NCI-H2029 (cell line): ENCODE results near the gene PTGES2.
"Not testable (repeated sequence)": the region's sequence is repeated elsewhere in the genome, so short reads cannot be mapped to it uniquely, and the experiment has no call there.

Source experiments
- DNase-seq: peaks from one replicate; lab custom pipeline; 2025; lab: John Stamatoyannopoulos, UW

PTGES2 gene

DNA sequence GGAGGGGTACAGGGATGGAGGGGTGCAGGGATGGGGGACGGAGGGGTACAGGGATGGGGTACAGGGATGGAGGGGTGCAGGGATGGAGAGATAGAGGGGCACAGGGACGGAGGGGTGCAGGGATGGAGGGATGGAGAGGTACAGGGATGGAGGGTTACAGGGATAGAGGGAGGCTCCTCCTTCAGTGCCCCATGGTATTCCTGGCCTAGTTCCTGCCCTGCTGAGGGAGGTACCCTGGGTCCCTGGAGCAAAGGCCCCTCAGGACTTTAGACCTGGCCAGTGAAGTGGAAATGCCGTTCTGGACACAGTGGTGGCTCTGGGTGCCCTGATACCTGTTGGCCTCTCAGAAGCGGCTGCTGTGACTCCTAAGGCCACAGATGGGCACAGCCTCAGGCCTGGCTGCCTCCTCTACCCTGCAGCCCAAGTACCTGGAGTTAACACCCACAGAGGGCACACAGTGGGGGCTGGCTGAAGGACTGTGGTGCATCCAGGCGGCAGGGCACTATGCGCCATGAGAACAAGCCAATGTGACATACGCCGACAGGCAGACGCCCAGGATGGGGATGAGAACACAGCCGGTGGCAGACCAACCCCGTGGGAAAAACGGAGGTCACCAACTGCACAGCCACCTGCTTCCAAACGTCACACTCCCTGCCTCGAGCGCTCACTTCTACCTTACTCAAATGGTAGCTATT lies 8.4 kb downstream of the PTGES2 start:
- DNase-seq: no peak

DNA sequence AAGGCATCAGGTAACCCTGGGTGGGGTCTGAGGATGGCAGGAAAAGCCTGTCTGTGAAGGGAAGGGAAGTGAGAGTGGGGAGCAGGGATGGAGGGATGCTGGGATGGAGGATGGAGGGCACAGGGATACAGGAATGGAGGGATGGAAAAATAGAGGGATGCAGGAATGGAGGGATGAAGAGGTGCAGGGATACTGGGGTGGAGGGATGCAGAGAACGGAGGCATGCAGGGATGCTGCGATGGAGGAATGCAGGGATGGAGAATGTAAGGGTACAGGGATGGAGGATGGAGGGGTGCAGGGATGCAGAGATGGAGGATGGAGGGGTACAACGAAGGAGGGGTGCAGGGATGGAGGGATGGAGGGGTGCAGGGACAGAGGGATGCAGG lies 9.1 kb downstream of the PTGES2 start:
- DNase-seq: no peak

DNA sequence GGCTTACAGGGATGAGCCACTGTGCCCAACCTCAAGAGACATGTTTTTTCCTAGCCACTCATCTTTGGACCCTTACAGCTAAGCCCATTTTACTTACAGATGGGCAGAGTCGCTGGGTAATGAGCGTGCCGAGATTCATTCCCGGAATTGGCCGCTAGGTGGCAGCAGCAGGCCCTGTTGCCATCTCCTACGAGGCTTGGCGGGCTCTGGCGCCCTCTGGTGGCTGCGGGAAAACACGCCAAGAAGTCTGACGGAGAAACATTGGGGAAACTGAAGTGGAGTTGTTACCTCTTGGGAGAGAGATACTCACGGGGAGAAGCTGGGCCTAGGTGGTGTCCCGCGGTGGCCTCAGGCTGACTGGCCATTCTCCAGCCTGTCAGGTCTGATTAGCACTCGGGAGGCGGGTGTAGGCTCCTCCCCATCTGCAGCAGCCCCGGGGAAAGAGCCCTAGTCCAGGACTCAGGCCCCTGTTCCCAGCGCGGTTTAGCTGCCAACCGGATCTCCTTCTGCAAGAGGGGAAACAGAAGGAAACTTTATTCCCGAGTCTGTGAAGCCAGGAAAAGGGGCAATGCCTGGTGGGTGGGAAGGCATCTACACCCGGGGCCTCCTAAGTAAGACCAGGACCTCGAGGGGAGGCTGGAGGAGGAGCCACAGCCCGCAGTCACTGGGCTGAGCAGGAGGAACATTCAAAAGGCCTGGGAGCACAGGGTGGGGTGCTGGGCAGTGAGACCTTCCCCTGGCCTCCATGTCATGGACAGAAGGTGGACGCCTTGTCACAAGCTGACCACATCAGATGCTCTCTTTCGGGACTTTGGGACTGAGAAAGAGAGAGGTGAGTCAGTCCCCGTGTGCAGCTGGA lies 9.7 kb downstream of the PTGES2 start:
- DNase-seq: peak; percentile 79

GRCh38 chr9:128116104-128117083 lies 11.1 kb downstream of the PTGES2 start:
- DNase-seq: no peak

GRCh38 chr9:128115187-128116103 lies 12.1 kb downstream of the PTGES2 start:
- peak; percentile 85 for DNase-seq

GRCh38 chr9:128114326-128115186 lies 13.0 kb downstream of the PTGES2 start:
- no peak for DNase-seq

DNA sequence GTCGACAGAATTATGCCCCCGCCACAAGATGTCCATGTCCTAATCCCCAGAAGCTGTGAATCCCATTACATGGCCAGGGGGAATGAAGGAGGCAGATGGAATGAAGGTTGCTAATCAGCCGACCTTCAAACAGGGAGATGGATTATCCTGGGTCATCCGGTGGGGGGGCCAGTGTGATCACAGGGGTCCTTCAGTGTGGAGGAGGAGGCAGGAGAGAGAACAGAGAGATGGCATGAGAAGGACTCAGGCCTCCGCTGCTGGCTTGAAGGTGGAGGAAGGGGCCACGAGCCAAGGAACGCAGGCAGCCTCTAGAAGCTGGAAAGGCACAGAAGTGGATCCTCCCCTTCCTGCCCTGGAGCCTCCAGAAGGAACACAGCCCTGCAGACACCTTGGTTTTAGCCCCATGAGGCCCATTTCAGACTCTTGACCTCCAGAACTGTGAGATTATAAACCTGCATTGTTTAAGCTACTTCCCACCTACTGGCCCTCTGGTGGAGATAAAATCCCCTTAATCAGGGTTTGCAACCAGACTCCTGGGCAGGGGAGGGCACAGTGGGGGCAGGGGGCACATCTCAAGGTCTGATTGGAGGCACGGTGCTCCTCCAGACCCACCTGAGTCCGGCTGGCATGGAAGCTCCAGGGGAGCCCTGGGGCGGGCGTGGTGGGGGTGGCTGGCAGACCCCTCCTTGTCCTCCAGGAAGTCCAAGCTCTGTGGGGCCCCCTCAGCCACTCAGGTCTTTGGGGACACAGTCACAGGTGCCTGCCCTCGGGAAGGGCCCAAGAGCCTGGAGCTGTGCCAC lies 13.8 kb downstream of the PTGES2 start:
- DNase-seq: no peak

- not testable (repeated sequence) for DNase-seq
Observed at GRCh38 chr9:128111726-128112125, 15.8 kb downstream of the PTGES2 start.

GRCh38 chr9:128109050-128109709 lies 18.3 kb downstream of the PTGES2 start:
- DNase-seq: no peak

DNA sequence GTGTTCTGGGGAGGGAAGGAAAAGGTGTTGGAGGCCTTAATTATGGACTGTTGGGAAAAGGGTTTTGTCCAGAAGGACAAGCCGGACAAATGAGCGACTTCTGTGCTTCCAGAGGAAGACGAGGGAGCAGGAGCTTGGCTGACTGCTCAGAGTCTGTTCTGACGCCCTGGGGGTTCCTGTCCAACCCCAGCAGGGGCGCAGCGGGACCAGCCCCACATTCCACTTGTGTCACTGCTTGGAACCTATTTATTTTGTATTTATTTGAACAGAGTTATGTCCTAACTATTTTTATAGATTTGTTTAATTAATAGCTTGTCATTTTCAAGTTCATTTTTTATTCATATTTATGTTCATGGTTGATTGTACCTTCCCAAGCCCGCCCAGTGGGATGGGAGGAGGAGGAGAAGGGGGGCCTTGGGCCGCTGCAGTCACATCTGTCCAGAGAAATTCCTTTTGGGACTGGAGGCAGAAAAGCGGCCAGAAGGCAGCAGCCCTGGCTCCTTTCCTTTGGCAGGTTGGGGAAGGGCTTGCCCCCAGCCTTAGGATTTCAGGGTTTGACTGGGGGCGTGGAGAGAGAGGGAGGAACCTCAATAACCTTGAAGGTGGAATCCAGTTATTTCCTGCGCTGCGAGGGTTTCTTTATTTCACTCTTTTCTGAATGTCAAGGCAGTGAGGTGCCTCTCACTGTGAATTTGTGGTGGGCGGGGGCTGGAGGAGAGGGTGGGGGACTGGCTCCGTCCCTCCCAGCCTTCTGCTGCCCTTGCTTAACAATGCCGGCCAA lies 19.1 kb downstream of the PTGES2 start:
- no peak for DNase-seq

GRCh38 chr9:128107468-128108268 lies 19.9 kb downstream of the PTGES2 start:
- no peak for DNase-seq

DNA sequence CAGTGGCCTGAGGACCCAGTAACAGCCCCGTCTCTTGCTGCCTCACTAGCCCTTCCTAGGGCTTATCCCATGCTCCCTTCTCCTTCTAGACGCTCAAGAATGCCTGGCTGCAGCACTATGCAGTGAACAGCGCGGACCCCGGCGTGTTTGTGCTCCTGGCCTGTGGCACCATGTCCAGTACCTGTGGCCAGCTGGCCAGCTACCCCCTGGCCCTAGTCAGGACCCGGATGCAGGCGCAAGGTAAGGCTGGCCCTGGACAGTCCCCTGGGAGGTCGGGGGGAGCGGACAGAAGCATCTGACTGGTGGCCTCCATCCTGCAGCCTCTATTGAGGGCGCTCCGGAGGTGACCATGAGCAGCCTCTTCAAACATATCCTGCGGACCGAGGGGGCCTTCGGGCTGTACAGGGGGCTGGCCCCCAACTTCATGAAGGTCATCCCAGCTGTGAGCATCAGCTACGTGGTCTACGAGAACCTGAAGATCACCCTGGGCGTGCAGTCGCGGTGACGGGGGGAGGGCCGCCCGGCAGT lies 20.5 kb downstream of the PTGES2 start:
- DNase-seq: no peak

GRCh38 chr9:128106181-128106939 lies 21.2 kb downstream of the PTGES2 start:
- DNase-seq: no peak

DNA sequence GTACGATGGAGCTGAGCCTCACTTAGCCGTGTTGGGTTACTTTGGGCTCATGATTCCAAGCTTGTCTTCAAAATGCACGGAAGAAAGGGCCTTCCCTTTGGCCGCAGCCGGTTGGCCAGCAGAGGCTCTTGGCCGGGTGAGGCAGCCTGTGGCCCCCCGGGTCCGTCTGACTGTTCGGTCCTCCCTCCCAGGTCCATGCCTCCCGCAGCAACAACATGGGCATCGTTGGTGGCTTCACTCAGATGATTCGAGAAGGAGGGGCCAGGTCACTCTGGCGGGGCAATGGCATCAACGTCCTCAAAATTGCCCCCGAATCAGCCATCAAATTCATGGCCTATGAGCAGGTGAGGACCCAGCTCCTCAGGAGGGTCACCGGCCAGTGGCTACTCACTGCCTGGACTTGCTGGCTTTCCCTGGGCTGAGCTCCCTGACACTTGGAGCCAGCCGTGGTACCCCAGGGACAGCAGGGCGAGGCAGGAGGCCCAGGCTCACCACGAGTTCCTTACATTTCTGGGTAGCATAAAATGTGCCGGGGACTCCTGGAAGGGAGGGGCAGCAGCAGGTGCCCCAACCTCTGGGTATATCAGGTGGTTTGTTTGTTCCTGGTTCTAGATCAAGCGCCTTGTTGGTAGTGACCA lies 21.9 kb downstream of the PTGES2 start:
- DNase-seq: no peak

GRCh38 chr9:128104171-128104618 lies 23.3 kb downstream of the PTGES2 start:
- DNase-seq: peak; percentile 79

DNA sequence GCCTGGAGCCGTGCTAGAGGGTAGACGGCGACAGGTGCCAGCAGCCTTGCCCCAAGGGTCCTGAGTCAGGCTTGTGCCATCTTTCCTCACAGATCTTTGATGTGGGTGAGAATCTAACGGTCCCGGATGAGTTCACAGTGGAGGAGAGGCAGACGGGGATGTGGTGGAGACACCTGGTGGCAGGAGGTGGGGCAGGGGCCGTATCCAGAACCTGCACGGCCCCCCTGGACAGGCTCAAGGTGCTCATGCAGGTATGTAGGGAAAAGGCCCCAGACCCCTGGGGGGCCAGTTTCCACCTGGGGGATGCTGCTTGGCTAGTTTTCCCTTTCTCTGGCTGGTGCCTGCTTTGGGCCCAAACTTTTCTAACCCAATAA lies 24.0 kb downstream of the PTGES2 start:
- no peak for DNase-seq
